ES-I3 (cell line): ENCODE measurements around the gene ENGASE.

Experiments
- H3K36me3 ChIP-seq: 2 replicates; pipeline ENCODE4 v1.6.1; 2013; ENCODE audit warnings: mild to moderate bottlenecking, low read length, control low read depth, moderate library complexity; ENCODE audit not compliant: insufficient read depth
- H3K4me1 ChIP-seq: 2 replicates; pipeline ENCODE4 v1.6.1; 2013; ENCODE audit warnings: mild to moderate bottlenecking, control low read depth, low read length; ENCODE audit not compliant: insufficient read depth
- H3K9ac ChIP-seq: 2 replicates; pipeline ENCODE4 v1.6.1; 2013; ENCODE audit warnings: low read depth, mild to moderate bottlenecking, low read length, moderate library complexity
- H3K9me3 ChIP-seq: 2 replicates; pipeline ENCODE4 v1.6.1; 2013; ENCODE audit warnings: mild to moderate bottlenecking, low read length, moderate library complexity; ENCODE audit not compliant: control insufficient read depth, insufficient read depth

The ENGASE gene

GRCh38 chr17:79034931-79035485 is 39.6 kb upstream of the ENGASE start:
- H3K9ac ChIP-seq, result no peak overlapping the region
- H3K9me3 ChIP-seq, result no peaks in the 10 kb centered on the region
- H3K4me1 ChIP-seq, result no peaks in the 10 kb centered on the region

GRCh38 chr17:79035686-79036085 is 38.9 kb upstream of the ENGASE start:
- Histone ChIP-seq H3K9me3 (no peaks in the 10 kb centered on the region), H3K36me3 (no peaks in the 10 kb centered on the region), H3K9ac (no peak overlapping the region), H3K4me1 (no peaks in the 10 kb centered on the region)

More at GRCh38 chr17:79034931-79035485, 39.6 kb upstream of the ENGASE start:
- no peaks in the 10 kb centered on the region for H3K36me3 ChIP-seq

- Histone ChIP-seq H3K36me3 (no peaks in the 10 kb centered on the region), H3K4me1 (no peaks in the 10 kb centered on the region), H3K9me3 (no peaks in the 10 kb centered on the region), H3K9ac (no peak overlapping the region)
Observed at GRCh38 chr17:79036181-79036580, 38.4 kb upstream of the ENGASE start.

GRCh38 chr17:79036596-79036995 is 38.0 kb upstream of the ENGASE start:
- Histone ChIP-seq H3K9me3 (no peaks in the 10 kb centered on the region), H3K9ac (no peak overlapping the region), H3K4me1 (no peaks in the 10 kb centered on the region), H3K36me3 (no peaks in the 10 kb centered on the region)

GRCh38 chr17:79038545-79039135 is 36.0 kb upstream of the ENGASE start:
- Histone ChIP-seq H3K36me3 (no peaks in the 10 kb centered on the region), H3K9me3 (no peaks in the 10 kb centered on the region), H3K9ac (no peak overlapping the region), H3K4me1 (no peaks in the 10 kb centered on the region)

GRCh38 chr17:79039171-79039570 is 35.5 kb upstream of the ENGASE start:
- Histone ChIP-seq H3K4me1 (no peaks in the 10 kb centered on the region), H3K9ac (no peak overlapping the region), H3K36me3 (no peaks in the 10 kb centered on the region), H3K9me3 (no peaks in the 10 kb centered on the region)

GRCh38 chr17:79039886-79040285 is 34.7 kb upstream of the ENGASE start:
- no peak overlapping the region for H3K9ac ChIP-seq
- no peaks in the 10 kb centered on the region for H3K36me3 ChIP-seq
- H3K4me1 ChIP-seq, result no peaks in the 10 kb centered on the region
- no peaks in the 10 kb centered on the region for H3K9me3 ChIP-seq

- H3K9ac ChIP-seq, result no peak overlapping the region
- H3K36me3 ChIP-seq, result no peaks in the 10 kb centered on the region
- H3K4me1 ChIP-seq, result peaks cover 1% of the 10 kb centered on the region; the same call in 1 of the 2 replicates
- H3K9me3 ChIP-seq, result no peaks in the 10 kb centered on the region
Observed at GRCh38 chr17:79041041-79041570, 33.5 kb upstream of the ENGASE start.

- H3K36me3 ChIP-seq, result no peaks in the 10 kb centered on the region
- H3K4me1 ChIP-seq, result peaks cover 4% of the 10 kb centered on the region; the same call in 1 of the 2 replicates
- no peak overlapping the region for H3K9ac ChIP-seq
- no peaks in the 10 kb centered on the region for H3K9me3 ChIP-seq
Observed at GRCh38 chr17:79041723-79042420, 32.8 kb upstream of the ENGASE start.

- Histone ChIP-seq H3K4me1 (peaks cover 4% of the 10 kb centered on the region; the same call in 1 of the 2 replicates), H3K9me3 (no peaks in the 10 kb centered on the region), H3K9ac (no peak overlapping the region), H3K36me3 (no peaks in the 10 kb centered on the region)
Observed at GRCh38 chr17:79042421-79043190, 32.0 kb upstream of the ENGASE start.

GRCh38 chr17:79043191-79043930 is 31.3 kb upstream of the ENGASE start:
- no peak overlapping the region for H3K9ac ChIP-seq
- no peaks in the 10 kb centered on the region for H3K9me3 ChIP-seq
- H3K4me1 ChIP-seq, result peaks cover 4% of the 10 kb centered on the region; the same call in 1 of the 2 replicates
- no peaks in the 10 kb centered on the region for H3K36me3 ChIP-seq

- Histone ChIP-seq H3K36me3 (no peaks in the 10 kb centered on the region), H3K9me3 (no peaks in the 10 kb centered on the region), H3K9ac (no peak overlapping the region), H3K4me1 (peaks cover 4% of the 10 kb centered on the region; the same call in 1 of the 2 replicates)
Observed at GRCh38 chr17:79043931-79044320, 30.7 kb upstream of the ENGASE start.

GRCh38 chr17:79044462-79044861 is 30.2 kb upstream of the ENGASE start:
- H3K9me3 ChIP-seq, result no peaks in the 10 kb centered on the region
- H3K36me3 ChIP-seq, result no peaks in the 10 kb centered on the region
- no peak overlapping the region for H3K9ac ChIP-seq
- H3K4me1 ChIP-seq, result peaks cover 4% of the 10 kb centered on the region; the same call in 1 of the 2 replicates
